ENCODE data around the gene NCBP3.
"Not testable (repeated sequence)": the region's sequence is repeated elsewhere in the genome, so short reads cannot be mapped to it uniquely, and the experiment has no call there.

Gene NCBP3

GRCh38 chr17:3879591-3880417 is 33.8 kb upstream of the NCBP3 start:
- DNase-seq (ENCODE audit: low read depth) = no peak

DNA sequence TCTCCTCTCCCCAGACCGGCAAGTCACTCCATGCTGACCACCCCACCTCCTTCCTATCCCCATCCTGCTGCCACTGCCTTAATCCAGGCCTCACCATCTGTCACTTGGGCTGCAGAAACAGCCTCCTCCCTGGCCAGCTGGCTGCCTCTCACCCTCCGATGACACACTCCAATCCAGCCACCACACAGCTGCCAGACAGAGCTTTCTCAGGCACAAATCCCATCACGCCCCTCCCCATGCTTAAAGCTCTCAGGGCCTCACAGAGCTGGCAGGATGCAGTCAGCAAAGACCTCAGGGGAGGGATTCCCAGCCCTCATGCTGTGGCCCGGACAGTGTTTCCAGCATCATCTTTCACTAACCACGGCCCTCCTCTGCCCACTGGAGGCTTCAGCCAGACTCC is 33.1 kb upstream of the NCBP3 start:
- no peak for DNase-seq (ENCODE audit: low read depth)

DNA sequence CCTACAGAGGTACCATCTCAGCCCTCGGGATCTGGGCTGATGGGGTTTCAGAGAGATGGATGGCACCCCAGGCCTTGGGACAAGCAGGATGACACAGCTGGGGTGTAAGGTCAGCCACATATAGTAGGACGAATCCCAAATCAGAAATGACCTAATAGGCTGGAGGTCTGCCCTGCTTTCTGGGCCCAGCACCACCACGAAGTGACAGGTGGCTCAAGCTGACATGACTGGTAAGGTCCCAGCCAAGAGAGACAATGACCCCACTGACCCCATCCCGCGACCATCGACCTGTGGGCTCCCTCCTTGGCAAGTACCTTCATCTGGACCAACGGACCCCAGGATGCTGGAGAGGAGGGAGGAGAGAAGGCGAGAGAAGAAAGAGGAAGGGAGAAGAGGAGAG is 31.2 kb upstream of the NCBP3 start:
- DNase-seq (ENCODE audit: low read depth) = no peak

- DNase-seq (ENCODE audit: low read depth) = no peak
Measured at GRCh38 chr17:3875317-3875716, 29.3 kb upstream of the NCBP3 start.

- no peak for DNase-seq (ENCODE audit: low read depth)
Measured at GRCh38 chr17:3873862-3874261, 27.8 kb upstream of the NCBP3 start.

GRCh38 chr17:3870871-3871306 is 24.8 kb upstream of the NCBP3 start:
- DNase-seq (ENCODE audit: low read depth) = no peak

DNA sequence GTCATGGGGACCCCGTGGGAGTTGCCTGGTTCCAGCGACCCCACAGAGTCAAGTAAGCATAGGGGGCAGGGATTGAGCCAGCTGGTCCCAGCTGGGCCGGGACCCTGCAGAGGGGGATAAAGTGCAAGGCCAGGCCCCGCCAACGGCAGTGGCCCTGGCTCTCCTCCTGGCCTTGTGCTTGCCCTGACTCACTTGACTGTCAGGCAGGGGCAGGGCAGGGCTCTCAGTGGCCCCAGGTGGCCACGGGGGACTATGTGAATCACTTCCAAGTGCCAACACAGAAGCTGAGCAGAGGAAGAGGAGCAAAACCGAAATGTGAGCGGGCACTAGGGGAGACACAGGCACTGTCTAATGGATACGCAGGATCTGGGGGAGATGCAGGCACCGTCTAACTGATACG is 21.6 kb upstream of the NCBP3 start:
- DNase-seq (ENCODE audit: low read depth) = no peak

- DNase-seq (ENCODE audit: low read depth) = no peak
Measured at GRCh38 chr17:3867106-3867505, 21.1 kb upstream of the NCBP3 start.

- no peak for DNase-seq (ENCODE audit: low read depth)
Measured at GRCh38 chr17:3866276-3866675, 20.2 kb upstream of the NCBP3 start.

DNA sequence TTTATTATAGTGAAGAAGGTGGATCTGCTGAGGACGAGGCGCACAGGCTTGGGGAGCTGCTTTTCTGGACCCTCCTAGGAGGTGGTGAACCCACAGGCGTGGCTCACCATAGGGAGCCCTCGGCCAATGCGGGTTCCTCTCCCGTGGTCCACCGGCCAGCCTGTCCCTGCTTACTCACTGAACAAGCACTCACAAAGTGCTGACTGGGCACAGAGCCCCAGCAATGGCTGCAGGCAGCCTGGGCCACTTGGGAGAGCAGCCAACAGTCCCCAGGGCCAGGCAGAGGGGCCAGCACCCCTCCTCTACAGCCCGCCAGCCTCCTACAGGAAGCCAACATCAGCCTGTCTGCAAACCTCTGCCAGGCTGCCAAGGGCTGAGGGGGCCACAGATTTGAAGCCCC is 19.1 kb upstream of the NCBP3 start:
- DNase-seq (ENCODE audit: low read depth) = no peak

GRCh38 chr17:3864534-3864933 is 18.5 kb upstream of the NCBP3 start:
- DNase-seq (ENCODE audit: low read depth) = no peak

DNA sequence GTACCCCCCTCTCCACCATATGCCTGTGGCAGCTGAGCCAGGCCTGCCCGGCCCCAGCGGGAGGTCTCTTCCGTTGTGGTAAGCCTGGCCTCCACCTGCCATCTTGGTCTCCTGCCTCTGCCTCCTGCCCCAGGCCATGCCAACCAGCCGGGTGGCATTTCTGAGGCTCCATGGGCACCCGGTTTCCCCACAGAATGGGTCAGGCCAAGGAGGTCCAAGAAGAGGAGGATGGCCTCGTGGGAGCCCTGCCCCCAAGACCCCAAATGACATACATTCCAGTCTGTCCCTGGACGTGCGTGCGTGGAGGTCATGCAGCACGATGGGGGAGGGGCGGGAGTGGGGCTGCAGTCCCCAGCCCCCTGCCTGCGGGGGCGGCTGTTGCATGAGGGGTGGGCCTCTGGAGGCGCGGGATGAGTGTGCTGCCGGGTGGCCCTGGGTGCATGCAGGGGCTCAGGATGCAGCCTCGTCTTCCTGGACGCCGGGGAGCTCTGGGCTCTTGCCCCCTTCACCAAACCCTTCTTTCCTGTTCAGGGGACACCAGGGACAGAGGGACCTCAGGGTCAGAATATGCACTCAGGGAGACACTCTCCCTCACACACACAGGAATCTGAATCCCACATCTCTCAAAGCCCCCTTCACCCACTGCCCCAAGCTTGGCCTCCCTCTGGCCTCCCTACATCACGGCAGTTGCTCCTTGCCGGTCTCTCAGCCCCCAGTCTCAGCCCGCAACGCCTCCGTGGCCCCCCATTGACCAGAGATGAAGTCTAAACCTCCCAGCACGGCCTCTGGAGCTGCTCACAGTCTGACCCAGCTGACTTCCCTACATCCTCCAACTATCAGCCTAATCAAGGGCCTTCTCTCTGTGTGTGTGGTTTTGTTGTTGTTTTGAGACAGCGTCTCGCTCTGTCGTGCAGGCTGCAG is 16.0 kb upstream of the NCBP3 start:
- no peak for DNase-seq (ENCODE audit: low read depth)

DNA sequence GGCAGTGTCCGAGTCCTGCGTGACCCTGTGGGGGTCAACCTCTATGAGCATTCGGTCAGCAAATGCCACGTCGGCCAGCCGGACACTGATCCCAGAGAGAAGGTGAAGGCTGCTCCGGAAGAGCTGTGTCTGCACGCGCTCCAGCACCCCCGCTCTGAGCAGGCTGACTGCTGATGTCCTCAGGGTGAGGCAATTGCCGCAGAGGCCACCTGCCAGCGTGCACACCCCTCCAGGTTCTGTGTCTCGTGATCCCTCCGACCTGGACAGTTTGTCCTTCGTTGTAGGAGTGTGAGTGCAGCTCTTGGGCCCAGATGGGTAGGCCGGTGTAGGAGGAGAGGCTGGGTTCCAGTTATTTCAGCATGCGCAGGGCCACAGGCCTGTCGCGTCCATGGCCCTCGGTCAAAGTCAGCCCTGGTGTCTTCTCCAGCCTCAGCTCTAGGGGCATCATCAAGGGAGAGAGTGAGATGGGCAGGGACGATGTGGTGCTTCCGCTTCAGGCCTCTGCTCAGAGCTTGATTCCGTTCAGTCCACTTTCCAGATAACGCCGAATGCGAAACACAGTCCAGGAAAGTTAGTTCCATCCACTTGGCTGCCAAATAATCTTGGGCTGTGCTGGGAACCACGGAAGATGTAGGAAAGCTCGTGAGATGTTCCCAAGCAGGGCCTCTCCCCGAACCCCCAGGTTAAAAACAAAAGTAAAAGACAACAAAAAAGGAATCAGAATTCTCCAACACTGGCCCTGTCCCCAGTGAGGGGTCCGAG is 15.1 kb upstream of the NCBP3 start:
- no peak for DNase-seq (ENCODE audit: low read depth)

DNA sequence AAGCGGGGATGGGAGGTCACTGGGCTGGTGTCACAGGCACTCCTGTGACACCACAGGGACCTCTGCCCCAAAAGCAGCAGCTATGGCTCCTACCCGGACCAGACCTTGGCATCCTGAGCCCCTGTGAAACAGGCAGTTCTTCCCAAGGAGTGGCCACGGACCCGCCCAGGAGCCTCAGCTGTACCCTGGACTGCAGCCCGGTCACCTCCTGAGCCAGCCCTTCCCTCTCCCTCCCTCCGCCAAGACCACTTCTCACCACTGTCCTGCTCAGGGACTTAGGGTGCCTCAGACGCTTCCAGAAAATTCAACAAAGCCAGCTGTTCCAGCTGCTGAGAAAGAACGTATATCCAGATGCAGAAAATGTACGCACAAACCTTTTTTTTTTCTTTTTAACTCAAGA is 13.9 kb upstream of the NCBP3 start:
- DNase-seq (ENCODE audit: low read depth) = no peak

- DNase-seq (ENCODE audit: low read depth) = no peak
Measured at GRCh38 chr17:3857261-3858105, 11.4 kb upstream of the NCBP3 start.

GRCh38 chr17:3854204-3854603 is 8.2 kb upstream of the NCBP3 start:
- DNase-seq (ENCODE audit: low read depth) = not testable (repeated sequence)

- no peak for DNase-seq (ENCODE audit: low read depth)
Measured at GRCh38 chr17:3852561-3852960, 6.5 kb upstream of the NCBP3 start.

- DNase-seq (ENCODE audit: low read depth) = no peak
Measured at GRCh38 chr17:3851461-3852100, 5.5 kb upstream of the NCBP3 start.

GRCh38 chr17:3848229-3848835 is 2.3 kb upstream of the NCBP3 start:
- DNase-seq (ENCODE audit: low read depth) = no peak

DNA sequence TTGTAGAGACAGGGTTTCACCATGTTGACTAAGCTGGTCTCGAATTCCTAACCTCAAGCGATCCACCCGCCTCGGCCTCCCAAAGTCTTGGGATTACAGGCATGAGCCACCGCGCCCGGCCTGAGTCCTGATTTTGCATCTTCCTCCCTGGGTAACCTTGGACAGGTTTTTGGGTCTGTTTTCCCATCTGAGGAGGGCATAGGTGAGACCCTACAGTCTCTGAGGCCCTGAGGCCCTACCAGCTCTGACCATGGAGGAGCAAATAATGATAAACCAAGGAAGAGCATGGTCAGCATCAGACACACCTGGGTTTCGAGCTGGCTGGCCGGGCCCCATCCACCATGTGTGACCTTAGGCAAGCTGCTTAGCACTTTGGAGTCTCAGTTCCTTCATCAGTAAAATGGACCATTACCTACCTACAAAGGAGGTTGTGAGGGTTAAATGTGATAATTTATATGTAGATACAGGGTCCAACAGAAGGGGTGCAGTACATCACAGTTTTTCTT is 1.2 kb upstream of the NCBP3 start:
- no peak for DNase-seq (ENCODE audit: low read depth)

Measured in activated T-cell treated with anti-CD3 and anti-CD28 coated beads for 24 hours (primary cell).